Cardiac atrium fibroblast (primary cell): ENCODE measurements around the gene VPS8. TPM values are rescaled to one million over a fixed set of nuclear protein-coding genes. Genes with fewer than 3 reads are reported as not detected.

Source experiments
- total RNA-seq: library from RNA; depleted of rRNA; stranded (reverse); fragments of >200 nt; gene quantifications from 2 replicates; pipeline ENCODE4 v1.2.3, GENCODE V29; 2015

Gene VPS8, protein sequence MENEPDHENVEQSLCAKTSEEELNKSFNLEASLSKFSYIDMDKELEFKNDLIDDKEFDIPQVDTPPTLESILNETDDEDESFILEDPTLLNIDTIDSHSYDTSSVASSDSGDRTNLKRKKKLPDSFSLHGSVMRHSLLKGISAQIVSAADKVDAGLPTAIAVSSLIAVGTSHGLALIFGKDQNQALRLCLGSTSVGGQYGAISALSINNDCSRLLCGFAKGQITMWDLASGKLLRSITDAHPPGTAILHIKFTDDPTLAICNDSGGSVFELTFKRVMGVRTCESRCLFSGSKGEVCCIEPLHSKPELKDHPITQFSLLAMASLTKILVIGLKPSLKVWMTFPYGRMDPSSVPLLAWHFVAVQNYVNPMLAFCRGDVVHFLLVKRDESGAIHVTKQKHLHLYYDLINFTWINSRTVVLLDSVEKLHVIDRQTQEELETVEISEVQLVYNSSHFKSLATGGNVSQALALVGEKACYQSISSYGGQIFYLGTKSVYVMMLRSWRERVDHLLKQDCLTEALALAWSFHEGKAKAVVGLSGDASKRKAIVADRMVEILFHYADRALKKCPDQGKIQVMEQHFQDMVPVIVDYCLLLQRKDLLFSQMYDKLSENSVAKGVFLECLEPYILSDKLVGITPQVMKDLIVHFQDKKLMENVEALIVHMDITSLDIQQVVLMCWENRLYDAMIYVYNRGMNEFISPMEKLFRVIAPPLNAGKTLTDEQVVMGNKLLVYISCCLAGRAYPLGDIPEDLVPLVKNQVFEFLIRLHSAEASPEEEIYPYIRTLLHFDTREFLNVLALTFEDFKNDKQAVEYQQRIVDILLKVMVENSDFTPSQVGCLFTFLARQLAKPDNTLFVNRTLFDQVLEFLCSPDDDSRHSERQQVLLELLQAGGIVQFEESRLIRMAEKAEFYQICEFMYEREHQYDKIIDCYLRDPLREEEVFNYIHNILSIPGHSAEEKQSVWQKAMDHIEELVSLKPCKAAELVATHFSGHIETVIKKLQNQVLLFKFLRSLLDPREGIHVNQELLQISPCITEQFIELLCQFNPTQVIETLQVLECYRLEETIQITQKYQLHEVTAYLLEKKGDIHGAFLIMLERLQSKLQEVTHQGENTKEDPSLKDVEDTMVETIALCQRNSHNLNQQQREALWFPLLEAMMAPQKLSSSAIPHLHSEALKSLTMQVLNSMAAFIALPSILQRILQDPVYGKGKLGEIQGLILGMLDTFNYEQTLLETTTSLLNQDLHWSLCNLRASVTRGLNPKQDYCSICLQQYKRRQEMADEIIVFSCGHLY (N-terminal part only)
- 17.7 and 24.6 TPM in 2 replicates for total RNA-seq

DNA sequence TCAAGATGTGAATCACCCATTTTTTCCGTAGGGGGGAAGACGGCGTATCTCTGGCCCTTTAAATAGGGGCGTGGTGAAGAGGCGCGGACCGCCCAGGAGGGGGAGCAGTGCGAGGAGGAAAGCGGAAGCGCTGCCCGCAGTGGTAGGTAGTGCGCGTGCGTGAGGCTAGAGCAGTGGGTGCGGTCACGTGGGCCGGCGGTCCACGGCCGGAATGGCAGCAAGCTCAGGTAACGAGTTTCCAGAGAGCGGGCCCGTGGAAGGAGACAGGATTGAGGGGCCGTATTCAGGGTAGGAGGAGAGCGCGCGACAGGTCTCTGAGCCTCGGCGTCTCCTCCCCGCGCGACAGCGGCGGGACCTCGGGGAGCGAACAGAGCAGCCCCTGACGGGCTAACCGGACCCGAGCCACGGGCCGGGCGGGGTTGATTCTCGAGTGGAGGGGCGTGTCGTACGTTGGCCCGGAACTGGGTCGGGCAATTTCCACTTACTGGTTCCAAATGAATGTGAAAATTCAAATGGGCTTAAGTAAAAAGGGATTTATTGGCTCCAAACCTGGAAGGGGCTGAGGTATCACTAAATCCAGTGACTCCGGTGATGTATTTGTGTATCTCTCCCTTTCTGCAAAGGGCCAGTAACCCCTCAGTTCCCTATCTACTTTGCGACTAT is at the start of gene VPS8:
VPS8 (plus strand) TSS at position 168 of the 663 bp plus-strand sequence. CDS start 12,467 bp downstream, outside the sequence.

Other genes starting within 250 kb of the VPS8 start
- gene MAGEF1, start 100.1 kb upstream of the VPS8 start, total RNA-seq = 14.4 and 14.9 TPM in 2 replicates